ENCODE results near the gene VRK2.
A peak's percentile ranks its signal among the peaks of the same experiment; 100 is the strongest.
"Not testable (repeated sequence)": the region's sequence is repeated elsewhere in the genome, so short reads cannot be mapped to it uniquely, and the experiment has no call there.

VRK2 gene

DNA sequence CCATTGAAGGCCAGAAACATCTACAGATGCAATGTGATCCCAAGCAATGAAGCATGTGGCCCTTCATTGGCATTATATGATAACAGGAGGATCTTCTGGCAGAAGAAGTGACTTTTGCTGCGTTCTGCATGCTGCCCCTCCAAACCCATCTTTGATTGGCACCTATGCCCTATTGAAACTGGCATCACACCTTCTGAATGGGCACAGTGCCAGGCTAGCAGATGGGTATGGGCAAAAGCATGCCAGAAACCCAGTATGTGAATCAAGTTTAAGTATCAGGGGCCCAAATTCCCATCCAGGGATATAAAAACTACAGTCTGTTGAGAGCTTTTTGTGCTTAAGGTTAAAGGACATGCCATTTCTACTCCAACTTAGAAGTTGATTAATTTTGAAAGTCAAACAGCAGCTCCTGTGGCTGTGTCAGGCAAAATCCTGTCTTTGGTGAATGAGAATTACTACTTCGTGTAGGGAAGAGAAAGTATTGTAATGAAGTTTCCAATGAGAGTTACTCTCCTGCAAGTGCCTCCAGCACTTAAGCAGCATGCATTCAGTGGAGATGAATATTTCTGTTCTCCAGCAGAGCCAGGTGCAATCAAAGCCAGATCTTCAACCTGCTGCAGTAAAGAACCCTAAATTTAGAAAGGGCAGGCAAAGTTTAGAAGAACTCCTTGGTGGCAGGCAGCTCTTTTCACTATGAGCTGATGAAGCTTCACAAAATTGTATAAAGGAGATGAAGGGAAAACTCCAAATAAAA, 8.6 kb downstream of the VRK2 start:
- DNase-seq, result no peak

DNA sequence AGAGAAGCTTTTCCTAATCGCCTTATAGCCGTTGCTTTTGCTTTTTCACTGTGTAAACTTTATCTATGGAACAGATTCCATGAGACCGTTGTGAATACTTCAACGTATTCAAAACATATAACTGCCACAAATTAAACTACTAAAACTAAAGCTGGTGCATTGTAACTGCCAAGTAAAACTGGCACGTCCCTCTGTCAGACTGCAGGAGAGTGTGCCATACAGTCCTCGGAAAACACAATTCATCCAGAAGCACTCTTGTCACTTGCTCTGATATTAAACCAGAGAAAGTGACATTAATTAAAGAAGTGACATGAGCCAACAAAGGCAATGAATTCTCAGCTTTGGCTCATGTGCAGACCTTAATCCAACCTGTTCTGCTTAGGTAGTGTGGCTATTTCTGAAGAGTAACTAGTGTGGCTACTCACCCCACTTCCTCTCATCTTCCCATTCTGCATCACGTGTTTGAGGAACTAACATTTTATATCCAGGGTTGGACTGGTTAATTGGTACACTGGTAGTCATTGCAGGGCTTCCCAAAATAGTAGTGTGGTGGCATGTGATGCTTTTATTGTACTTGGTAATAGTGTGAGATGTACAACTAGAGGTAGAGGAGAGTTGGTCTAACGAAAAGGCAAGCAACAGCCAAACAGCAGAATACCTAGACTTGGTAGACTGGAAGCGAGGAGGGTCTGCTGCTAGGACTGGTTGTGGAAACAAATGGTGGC, 9.7 kb downstream of the VRK2 start:
- DNase-seq, result no peak

DNA sequence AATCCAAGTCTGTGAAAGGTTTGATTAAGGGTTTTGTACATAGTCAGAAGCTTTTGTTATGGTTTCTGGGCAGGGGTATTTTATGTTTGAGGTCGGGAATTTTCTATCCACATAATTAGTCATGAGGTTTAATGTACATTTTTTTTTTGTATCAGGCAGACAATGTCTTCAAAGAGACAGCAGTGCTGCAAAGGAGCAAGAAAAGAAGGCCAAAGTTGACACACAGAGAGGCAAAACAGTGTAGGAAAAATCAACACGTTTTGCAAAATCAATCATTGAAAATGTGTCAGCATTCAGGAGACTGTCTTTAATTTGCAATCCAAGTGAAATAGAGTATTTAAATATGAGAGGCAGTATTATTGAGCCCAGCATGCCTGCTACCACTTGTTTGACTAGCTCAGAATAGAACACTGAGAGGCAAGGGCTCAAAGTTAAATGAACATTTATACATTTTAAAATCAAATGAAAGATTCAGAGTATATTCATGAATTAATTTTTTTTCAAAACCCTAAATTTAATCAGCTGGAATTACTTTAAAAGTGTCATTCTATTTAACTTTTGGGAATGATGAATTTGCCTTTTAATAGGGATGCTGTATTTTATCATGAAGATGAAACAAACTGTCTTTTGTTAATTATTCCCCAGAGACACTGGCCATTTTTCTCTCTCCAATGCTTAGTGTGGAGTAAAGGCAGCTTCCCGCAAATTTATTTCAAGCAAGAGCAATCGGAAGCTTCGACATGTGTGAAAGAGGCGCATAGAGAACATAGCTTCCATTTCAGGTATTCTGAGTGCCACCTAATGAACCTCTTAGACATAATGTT, 11.3 kb downstream of the VRK2 start:
- peak; percentile 36 to 37 for DNase-seq

DNA sequence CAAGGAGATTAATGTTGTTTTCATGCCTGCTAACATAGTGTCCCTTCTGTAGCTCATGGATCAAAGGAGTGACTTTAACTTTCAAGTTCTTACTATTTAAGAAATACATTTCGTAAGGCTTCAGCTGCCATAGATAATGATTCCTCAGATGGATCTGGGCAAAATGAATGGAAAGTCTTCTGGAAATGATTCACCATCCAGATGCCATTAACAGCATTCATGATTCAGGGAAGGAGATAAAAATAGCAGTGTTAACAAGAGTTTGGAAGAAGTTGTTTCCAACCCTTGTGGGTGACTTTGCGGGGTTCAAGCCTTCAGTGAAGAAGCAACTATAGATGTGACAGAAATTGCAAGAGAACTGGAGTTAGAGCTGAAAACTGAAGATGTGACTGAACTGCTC, 17.0 kb downstream of the VRK2 start:
- no peak for DNase-seq

DNA sequence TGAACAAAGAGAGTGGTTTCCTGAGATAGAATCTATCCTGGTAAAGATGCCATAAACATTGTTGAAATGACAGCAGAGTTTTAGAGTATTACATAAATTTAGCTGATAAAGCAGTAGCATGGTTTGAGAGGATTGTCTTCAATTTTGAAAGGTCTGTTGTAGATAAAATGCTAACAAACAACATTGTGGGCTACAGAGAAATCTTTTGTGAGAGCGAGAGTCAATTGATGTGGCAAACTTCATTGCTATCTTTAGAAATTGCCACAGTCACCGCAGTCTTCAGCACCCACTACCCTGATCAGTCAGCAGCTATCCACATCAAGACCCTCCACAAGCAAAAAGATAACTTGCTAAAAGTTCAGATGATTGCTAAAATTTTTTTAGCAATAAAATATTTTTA, 17.5 kb downstream of the VRK2 start:
- DNase-seq, result no peak

DNA sequence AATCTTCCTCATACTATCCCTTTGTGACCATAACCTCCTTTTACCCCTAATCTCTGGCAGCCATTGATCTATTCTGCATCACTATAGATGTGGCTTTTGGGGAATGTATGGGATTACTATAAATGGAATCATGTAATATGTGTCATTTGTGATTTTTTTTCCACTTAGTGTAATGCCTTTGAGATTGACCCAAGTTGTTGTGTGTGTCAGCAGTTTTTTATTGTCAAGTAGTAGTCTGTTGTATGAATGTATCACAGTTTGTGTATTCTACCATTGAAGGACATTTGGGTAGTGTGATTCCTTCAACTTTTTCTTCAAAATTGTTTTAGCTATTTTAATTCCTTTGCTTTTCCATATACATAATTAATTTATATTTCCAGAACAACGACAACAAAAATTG, 18.6 kb downstream of the VRK2 start:
- no peak for DNase-seq

DNA sequence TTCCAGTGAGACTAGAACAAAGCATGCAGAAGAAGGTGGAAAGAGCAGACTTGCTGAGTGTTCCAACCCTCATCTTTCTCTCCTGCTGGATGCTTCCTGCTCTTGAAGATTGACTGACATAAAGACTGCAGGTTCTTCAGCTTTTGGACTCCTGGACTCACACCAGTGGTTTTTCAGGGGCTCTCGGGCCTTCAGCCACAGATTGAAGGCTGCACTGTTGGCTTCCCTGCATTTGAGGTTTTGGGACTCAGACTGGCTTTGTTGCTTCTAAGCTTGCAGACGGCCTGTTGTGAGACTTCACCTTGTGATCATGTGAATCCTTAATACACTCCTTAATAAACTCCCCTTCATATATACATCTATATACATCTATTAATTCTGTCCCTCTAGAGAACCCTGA, 20.4 kb downstream of the VRK2 start:
- DNase-seq, result no peak

DNA sequence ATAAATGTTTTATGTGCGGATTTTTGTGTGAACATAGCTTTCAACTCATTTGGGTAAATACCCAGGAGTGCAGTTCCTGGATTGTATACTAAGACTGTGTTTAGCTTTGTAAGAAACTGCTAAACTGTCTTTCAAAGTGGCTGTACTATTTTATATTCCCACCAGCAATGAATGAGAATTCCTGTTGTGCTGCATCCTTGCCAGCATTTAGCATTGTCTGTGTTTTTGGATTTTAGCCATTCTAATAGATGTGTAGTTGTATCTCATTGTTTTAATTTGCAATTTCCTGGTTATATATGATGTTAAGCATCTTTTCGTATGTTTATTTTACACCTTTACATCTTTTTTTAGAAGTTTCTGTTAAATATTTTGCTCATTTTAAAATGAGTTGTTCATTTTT, 24.2 kb downstream of the VRK2 start:
- DNase-seq, result no peak

DNA sequence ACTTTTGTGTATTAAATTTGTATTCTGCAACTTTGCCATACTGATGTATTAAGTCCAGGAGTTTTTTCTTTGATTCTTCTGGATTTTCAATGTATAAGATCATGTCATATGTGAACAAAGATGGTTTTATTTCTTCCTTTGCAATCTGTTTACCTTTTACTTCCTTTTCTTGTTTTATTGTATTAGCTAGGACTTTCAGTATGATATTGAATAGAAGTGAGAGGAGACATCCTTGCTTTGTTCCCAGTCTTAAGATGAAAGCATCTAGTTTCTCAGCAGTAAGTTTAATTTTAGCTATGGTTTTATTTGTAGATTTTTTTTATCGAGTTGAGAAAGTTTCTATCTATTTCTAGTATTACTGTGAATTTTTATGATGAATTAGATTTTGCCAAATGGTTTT, 25.5 kb downstream of the VRK2 start:
- DNase-seq, result no peak

DNA sequence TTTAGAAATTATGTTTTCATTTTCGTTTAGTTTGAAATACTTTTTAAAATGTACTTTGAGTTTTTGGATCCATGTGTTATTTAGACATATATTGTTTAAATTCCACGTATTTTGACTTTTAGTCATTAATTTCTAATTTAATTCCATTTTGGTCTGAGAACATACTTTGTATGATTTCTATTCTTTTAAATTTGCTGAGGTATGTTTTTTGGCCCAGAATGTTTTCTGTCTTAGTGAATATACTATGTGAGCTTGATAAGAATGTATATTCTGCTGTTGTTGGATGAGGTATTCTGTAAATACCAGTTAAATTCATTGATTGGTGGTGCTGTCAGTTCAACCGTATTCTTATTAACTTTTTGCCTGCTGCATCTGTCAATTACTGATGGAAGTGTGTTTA, 26.4 kb downstream of the VRK2 start:
- DNase-seq, result no peak

DNA sequence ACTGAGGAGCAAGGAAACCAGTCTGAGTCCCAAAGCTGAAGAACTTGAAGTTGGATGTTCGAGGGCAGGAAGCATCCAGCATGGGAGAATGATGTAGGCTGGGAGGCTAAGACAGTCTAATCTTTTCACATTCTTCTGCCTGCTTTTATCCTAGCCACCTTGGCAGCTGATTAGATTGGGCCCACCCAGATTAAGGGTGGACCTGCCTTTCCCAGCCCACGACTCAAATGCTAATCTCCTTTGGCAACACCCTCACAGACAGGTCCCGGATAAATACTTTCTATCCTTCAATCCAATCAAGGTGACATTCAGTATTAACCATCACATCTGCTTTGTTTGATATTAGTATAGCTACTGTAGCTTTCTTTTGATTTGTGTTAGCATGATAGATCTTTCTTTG, 27.1 kb downstream of the VRK2 start:
- no peak for DNase-seq

DNA sequence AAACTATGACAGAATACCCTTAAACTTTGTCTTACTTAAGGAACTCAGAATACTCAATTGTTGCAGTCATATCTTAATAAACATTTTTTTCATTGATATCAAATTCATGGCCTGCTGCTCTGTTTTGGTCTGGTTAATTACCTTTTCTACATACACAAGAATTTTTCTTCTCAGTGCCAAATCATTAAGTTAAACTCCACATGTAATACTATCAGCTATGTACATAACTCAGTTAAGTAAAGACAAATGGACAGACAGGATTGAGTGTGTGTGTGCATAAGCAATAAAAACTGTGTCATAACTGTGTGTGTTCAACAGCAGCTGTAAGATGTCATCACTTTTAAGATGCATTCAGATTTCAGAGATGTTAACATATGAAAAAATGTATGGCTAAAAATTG, 34.4 kb downstream of the VRK2 start:
- no peak for DNase-seq

DNA sequence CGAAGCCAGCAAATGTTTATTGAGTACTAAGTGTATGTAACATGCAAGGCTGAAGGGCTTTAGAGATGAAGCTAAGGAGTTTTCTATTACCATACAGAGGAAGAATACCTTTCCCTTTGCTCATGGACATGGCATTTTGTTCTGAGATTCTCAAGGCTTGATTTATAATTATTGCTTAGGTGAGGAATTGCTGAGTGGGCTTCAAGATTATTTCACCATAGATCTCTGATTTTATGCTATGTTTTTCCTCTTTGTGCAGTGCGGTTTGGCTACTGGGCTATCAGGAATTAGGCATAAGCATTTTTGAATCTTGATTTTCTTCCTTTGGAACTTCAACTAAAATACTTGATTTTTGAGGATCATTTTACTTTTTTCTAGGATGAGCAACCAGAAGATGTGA, 42.5 kb downstream of the VRK2 start:
- no peak for DNase-seq

DNA sequence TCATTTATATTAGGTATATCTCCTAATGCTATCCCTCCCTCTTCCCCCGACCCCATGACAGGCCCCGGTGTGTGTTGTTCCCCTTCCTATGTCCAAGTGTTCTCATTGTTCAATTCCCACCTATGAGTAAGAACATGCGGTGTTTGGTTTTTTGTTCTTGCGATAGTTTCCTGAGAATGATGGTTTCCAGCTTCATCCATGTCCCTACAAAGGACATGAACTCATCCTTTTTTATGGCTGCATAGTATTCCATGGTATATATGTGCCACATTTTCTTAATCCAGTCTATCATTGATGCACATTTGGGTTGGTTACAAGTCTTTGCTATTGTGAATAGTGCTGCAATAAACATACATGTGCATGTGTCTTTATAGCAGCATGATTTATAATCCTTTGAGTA, 46.2 kb downstream of the VRK2 start:
- DNase-seq, result not testable (repeated sequence)

DNA sequence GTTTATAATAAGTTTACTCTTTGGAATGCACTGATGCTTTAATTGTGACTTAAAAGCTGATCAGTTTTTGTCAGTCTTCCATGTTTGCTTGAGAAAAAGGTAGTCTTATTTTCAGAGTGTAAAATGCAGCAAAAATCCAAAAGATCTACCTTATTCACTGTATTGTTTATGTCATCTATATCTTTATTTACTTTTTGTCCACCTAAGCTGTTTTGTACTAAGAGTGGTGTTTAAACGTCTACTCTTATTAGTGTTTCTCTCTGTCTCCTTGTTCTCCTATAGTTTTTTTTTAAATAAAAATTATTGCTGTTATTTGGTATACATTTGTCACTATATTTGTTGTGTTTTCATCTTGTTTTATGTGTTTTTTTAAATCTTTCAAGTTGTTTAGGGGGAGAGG, 50.4 kb downstream of the VRK2 start:
- no peak for DNase-seq

DNA sequence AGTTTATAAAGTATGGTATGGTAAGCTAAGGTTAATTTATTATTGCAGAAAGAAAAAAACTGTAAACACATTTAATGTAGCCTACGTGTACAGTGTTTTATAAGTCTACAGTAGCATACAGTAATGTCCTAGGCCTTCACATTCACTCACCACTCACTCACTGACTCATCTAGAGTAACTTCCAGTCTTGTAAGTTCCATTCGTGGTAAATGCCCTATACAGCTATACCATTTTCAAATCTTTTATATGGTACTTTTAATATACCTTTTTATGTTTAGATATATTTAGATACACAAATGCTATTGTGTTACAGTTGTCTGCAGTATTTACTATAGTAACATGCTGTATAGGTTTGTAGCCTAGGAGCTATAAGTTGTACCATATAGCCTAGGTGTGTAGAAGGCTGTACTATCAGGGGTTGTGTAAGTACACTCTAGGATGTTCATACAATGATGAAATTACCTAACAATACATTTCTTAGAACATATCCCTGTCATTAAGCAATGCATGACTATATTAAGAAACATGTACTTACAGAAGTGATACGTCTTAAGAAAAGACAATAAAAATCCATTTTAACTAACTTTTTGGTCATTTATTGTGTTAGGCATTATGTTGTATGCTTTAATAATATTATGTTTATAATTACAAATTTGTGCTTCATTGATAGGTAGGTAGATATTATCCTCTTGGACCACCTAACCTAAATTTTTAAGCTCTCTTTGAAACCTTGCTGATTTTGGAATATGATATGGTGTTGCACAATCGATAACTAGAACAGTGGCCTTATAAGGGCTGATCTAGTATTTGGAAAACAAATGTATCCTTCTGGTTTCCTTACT, 51.9 kb downstream of the VRK2 start:
- no peak for DNase-seq

DNA sequence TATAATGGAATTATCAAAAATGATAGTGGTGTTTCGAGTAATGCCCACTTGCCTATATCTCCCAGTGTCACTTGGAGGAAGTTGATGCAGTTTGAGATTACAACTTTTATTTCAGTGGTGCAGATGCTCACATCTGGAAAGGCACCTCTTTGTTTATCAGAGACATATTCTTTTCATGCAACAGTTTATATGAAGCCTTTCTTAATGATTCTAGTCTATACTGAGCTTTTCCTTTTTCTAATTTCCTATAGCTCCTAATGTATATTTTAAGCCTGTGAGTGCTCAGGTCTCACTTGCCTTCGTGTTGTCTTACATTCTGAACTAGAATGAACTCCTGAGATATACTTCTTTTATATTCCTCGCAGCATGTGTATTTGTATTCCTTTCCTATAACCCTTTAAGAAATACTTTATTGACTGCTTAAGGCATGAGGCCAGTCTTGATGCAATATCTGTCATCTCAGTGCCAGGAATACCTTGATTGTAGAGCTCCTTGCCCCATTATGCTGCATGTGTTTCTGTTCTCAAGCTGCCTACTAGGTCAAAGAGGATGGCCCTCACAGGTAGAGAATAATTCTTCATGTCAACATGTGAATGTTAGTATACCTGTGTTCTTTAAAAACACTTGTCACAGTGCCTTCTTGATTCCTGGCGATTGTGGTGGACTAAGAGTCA, 52.6 kb downstream of the VRK2 start:
- DNase-seq, result no peak

DNA sequence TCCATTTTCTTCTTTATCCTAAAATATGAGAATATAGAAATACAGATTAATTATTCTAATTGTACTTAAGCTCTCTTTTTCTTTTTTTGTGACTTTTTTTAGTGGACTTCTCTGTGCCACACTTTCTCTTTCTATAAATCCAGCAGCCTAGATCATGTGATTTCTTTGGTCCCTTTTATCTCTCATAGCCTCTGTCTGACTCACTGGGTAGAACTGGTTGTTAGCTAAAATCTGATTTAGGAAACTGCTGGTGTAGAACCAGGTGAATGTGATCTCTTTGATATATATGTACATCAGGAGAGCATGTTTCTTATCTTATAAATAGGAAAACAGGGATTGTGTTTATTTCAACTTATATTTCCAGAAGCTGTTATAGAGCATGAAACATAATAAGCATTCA, 54.9 kb downstream of the VRK2 start:
- no peak for DNase-seq

DNA sequence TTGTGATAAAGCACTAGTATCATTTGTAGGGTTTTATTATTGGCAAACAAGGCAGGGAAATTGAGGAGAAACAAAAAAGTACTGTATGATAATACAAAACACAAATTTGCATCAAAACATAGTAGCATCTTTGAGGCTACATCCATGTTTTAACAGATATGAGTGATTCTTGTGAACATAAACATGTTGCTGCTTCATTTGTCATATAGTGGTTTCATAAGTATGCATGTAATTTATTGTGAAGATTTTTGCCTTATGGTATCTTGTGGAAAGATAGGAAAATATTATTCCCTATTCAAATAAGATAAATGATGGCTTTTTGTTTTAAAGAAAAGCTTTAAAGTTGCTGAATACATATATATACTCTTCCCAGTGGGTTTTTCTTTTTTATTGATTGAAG, 60.3 kb downstream of the VRK2 start:
- DNase-seq, result no peak

DNA sequence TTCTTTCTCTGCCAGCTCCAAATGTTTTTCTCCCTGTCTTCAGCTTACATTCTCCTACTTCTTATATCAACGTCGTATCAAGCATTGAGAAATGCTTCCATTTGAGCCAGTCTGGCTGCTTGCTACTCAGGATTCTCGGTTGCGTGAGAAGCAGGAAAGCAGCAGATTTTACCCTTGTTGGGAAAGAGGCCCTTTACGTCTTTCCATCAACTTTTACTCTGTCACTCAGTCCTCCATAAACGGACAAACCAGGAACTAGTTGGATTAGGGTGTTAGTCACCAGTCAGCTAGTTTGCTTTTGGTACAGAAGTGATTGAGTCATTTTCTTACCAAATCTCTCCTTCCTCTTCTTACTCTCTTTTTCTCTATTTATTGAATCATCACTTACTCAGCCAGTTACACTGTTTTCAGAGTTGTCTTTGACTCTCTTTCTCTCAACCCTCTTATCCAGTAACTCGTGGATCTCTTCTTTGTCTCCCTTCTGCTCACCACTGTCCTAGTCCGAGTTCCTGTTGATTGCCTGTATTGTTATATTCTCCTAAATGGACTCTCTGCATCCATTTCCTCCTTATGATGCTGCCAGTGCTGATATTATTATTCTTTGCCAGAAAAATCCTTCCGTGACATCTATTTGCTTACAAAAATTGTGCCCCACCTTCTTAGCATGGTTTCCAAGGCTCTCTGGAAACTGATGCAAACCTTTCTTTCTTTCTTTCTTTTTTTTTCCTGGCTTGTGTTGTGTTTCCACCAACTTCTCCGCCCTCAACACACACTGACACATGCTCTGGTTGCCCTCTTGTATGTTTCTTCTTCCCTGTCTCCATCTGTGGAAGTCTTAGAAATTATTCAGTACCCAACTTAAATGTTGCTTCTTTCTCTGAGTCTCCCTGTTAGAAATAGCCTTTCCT, 61.5 kb downstream of the VRK2 start:
- no peak for DNase-seq

DNA sequence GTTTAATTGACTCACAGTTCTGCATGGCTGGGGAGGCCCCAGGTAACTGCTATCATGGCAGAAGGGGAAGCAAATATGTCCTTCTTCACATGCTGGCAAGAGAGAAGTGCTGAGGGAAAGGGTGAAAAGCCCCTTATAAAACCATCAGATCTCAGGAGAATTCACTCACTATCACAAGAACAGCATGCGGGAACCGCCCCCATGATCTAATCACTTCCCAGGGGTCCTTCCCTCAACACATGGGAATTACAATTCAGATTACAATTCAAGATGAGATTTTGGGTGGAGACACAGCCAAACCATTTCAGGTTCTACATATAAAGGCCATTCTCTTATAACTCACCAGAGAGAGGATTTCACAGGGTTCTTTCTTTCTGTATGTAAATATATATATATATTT, 62.9 kb downstream of the VRK2 start:
- no peak for DNase-seq
